D721Med (cell line): ENCODE measurements around the gene MARK4.

Source experiments
- DNase-seq: peaks from one replicate; pipeline ENCODE4 v3.0.0; 2011; ENCODE audit warnings: low spot score; ENCODE audit not compliant: insufficient read length
- FAIRE-seq: peaks from 2 replicates; lab custom pipeline; 2011; peaks lifted over from hg19 to GRCh38; lab: Jason Lieb, UNC
- TF ChIP-seq, protein P1 (sequence below): IDR thresholded peaks from 2 replicates; pipeline ENCODE4 v1.5.1; 2012; ENCODE audit warnings: mild to moderate bottlenecking, control low read depth; ENCODE audit not compliant: insufficient read depth; ENCODE audit errors: missing control alignments

The MARK4 gene

DNA sequence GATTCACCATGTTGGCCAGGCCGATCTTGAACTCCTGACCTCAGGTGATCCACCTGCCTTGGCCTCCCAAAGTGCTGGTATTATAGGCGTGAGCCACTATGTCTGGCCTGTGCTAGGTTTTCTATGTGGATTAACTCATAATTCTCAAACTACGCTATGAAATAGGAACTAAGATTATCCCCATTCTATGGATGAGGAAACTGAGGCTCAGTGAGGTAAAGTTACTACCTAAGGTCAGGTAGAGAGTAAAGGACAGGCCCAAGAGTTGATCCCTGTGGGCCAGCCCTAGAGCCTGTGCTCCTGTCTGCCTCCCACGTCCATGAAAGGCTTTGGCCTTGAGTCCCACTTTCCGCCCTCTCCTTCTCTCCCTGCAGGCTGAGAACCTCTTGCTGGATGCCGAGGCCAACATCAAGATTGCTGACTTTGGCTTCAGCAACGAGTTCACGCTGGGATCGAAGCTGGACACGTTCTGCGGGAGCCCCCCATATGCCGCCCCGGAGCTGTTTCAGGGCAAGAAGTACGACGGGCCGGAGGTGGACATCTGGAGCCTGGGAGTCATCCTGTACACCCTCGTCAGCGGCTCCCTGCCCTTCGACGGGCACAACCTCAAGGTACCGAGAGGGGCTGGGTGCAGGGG lies 20.1 kb downstream of the MARK4 start:
- TF ChIP-seq, protein P1, sequence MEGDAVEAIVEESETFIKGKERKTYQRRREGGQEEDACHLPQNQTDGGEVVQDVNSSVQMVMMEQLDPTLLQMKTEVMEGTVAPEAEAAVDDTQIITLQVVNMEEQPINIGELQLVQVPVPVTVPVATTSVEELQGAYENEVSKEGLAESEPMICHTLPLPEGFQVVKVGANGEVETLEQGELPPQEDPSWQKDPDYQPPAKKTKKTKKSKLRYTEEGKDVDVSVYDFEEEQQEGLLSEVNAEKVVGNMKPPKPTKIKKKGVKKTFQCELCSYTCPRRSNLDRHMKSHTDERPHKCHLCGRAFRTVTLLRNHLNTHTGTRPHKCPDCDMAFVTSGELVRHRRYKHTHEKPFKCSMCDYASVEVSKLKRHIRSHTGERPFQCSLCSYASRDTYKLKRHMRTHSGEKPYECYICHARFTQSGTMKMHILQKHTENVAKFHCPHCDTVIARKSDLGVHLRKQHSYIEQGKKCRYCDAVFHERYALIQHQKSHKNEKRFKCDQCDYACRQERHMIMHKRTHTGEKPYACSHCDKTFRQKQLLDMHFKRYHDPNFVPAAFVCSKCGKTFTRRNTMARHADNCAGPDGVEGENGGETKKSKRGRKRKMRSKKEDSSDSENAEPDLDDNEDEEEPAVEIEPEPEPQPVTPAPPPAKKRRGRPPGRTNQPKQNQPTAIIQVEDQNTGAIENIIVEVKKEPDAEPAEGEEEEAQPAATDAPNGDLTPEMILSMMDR = no peak
- no peak for DNase-seq
- FAIRE-seq = no peak

DNA sequence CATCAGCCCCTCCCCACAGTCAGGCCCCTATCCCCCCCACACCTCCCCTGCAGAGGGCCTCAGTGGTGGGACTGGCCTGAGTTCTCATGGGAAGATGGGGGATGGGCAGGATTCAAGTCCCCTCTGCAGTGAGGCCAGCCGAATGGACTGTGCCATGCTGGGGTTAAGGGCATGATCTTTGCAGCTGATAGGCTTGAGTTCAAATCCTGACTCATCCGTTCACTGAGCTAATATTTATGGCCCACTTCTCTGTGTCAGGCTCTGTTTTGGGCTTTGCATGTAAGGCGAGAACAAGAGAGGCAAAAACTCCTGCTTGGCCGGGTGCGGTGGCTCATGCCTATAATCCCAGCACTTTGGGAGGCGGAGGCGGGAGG lies 20.7 kb downstream of the MARK4 start:
- FAIRE-seq (no peak), DNase-seq (no peak)
- TF ChIP-seq, protein P1 = no peak

DNA sequence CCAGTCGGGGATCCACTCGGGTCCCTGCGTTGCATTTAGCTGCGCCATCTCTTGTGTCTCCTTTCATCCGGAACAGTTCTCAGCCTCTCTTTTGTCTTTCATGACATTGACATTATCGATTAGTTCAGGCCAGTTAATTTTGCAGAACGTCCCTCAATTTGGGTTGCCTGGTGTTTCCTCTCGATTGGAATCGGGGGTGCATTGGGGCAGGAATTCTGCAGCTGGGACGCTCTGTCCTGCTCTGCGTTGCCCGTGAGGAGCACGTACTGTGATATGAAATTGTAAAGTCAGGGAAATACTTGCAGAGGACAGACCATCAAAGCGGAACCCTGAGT lies 22.4 kb downstream of the MARK4 start:
- FAIRE-seq = no peak
- TF ChIP-seq, protein P1 = no peak
- DNase-seq = no peak

DNA sequence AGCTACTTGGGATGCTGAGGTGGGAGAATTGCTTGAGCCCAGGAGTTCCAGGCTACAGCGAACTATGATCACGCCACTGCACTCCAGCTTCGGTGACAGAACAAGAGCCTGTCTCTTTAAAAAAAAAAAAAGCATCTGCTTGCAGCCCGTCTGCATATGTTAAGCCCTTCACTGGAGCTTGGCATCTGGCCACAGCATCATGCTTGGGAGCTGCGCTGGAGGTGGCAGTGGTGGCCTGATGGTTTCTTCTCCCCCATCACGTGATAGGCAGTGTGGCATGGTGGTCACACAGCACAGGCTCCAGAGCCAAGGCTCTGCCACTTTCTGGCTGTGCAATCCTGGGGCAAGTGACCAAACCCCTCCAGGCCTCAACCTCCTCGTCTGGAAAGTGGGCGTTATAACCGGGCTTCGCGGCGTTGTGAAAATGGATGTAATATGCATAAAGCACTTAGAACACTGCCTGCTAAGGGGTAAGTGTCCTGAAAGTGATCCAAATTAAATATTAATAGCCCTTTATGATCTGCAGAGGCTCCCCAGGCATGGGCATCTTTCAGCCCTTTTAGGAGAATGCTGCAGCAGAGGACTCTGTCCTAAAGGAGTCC lies 24.4 kb downstream of the MARK4 start:
- DNase-seq (no peak), FAIRE-seq (no peak)

DNA sequence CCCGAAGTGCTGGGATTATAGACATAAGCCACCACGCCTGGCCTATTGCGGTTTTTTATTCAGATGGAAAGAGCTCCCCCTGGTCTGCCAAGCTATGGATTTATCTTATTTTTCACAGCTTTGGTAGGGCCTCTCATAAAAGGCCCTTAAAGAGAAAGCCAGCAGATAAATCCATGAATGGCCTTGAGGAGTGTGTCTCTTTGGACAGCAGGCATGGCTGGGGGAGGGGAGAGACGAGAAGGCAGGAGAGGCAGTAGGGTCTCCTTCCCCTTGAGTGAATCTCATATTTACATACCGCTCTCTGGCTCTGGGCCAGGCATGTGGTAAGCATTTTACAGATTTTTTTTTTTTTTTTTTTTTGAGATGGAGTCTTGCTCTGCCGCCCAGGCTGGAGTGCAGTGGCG lies 25.2 kb downstream of the MARK4 start:
- TF ChIP-seq, protein P1 = peak; percentile 43
- no peak for FAIRE-seq
- DNase-seq = no peak

More for the DNA sequence above, 24.4 kb downstream of the MARK4 start:
- TF ChIP-seq, protein P1 = no peak

DNA sequence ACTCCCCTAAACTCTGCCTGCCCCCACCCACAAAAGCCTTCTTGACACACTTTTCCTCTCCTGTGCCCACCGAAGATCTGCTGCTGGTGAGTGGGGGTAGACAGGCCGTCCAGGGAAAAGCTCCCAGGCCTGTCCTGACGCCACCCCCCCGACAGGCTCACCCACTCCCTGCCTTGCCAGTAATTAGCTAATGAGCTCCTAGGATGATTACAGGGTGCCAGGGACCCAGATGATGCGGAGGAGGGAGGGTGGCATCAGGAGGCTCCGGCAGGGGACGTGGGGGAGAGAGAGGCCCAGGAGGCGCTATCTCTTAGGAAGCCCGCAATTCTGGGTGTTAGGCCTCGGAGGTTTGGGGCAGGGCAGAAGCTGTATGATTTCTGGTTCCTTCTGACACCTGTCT lies 27.0 kb downstream of the MARK4 start:
- TF ChIP-seq, protein P1 = no peak
- DNase-seq = no peak
- FAIRE-seq = no peak

DNA sequence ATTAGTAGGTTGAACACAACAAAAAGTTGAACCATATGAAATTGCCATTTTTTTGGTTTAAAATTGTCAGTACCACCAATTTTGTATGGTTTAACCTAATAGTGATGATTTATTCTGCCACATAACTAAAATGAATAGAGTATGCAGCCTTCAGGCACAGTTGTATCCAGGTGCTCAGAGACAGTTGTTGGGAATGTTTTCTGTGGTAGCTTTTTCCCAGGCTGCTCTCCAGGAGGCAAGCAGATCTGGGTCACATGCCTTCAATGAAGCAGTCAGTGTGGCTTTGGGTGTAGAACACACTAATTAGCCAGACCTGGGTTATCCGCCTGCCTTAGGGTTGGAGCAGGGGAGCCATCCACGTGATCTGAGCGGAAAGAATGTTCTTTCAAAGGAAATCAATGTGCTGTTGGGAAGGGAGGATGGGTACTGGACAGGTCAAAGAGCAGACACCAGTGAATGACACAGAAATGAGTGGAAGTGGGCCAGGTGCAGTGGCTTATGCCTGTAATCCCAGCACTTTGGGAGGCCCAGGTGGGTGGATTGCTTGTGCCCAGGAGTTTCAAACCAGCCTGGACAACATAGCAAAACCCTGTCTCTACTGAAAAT lies 28.6 kb downstream of the MARK4 start:
- DNase-seq (no peak), FAIRE-seq (no peak)
- TF ChIP-seq, protein P1 = no peak
